Right ventricle myocardium inferior (tissue), 1 donor: ENCODE data around the gene PLEKHG7. TPM values are rescaled to one million over a fixed set of nuclear protein-coding genes. Genes with fewer than 3 reads are reported as not detected.
"Not testable (repeated sequence)": the region's sequence is repeated elsewhere in the genome, so short reads cannot be mapped to it uniquely, and the experiment has no call there.

Experiments
- ATAC-seq: fragments of 200-7000 bp; cut with Tn5 transposase; one replicate; pipeline ENCODE4 v1.9.1; 2020; ENCODE audit warnings: mild to moderate bottlenecking, moderate library complexity
- DNase-seq: peaks from one replicate; pipeline ENCODE4 v3.0.0; 2021; ENCODE audit errors: missing footprints
- intact Hi-C: fragments of 100-400 bp; cut with DNase I; formaldehyde crosslinking; loops from one replicate; pipeline ENCODE4 v1.11.0; 2022
- long read RNA-seq: library from polyadenylated mRNA; unstranded; transcript quantifications from one replicate; pipeline ENCODE4 v2.0.0, GENCODE V29; 2021
- total RNA-seq: library from RNA; stranded (reverse); fragmentation: NEBNext Ultra II Directional; extraction: Animal tissue kit (Norgen Biotek cat#: 25700); gene quantifications from one replicate; pipeline ENCODE4 v1.2.1, GENCODE V29; 2021
- donor health status: DM: no; HTN: yes; CAD: no; lungs with severe emphysema.

Gene PLEKHG7
- total RNA-seq = not detected
- long read RNA-seq = 0 reads

DNA sequence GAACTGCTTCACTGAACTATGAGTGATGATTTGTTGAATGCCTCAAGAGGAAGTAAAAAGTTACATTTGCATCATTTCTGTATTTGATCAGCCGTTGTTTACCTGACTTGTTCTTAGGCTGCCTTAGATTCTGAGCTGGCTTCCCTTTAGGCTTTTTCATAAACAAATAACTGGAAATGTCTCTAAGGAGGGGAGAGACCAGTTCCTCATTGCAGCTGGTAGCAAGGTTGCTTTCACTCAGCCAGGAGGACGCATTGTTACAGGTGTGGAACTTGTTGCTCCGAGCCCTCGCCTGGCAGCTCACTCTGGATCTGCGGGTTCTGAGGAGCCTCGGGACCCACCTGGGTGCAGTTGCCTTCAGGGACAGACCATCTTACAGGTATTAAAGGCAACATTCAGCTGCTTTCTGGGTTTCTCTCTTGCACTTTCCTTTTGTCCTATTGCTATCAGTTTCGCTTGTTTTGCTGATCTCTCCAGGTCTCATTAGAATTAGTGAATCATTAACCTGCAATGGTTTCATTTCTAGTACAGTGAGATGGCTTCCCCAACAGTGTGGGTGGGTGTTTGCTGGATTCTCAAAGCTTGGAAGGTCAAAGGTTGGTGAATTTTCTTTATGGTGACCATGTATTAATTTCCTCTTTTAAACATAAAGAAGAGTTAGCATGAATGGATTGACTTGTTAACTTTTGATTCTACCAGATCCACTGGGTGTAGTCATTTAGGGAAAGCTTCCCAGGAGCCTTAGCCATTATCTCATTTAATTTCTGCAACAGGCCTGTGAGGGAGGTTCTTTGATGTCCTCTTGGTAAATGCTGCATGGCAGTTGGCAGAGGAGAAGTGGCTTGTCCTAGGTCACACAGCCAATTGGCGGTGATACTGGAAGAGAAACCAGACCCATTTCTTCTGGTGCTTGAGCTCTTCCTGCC lies at the start of gene PLEKHG7:
Gene PLEKHG7 (plus strand): TSS at position 236 of the 926 bp plus-strand sequence. CDS start 3,643 bp downstream, outside the sequence.
- DNase-seq = no peak
- intact Hi-C loops = no loop called here
- no peak for ATAC-seq

- not testable (repeated sequence) for ATAC-seq, DNase-seq
- intact Hi-C loops = loop anchor here (5.0 kb wide), 1 partner anchor 1292 kb away; no protein-coding TSS in a partner anchor
Measured at GRCh38 chr12:92654256-92654655, 48.5 kb upstream of the PLEKHG7 start.

- ATAC-seq (peak; percentile 67), DNase-seq (no peak)
- intact Hi-C loops = loop anchor here (5.0 kb wide), 1 partner anchor 1293 kb away; no protein-coding TSS in a partner anchor
Measured at GRCh38 chr12:92654929-92655328, 47.9 kb upstream of the PLEKHG7 start.

DNA sequence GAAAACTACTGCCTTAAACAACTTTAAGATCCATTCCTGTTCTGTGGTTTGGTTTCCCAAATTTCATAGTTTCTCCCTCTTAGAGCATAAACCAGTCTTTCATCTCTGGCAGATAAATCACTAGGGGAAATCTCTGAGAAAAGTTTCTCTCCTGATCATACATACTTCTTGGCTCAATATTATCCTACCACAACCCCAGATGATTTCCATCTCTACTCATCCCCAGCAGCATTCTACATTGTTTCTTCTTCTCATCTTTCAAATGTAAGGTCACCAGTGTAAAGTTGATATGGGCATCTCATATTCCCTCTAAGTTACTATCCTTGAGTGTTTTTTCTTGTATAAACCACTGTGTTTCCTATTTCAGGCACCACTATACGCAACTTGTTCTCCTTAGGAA lies 45.9 kb upstream of the PLEKHG7 start:
- ATAC-seq (no peak), DNase-seq (no peak)
- intact Hi-C loops = no loop called here

GRCh38 chr12:92657770-92658169 lies 45.0 kb upstream of the PLEKHG7 start:
- ATAC-seq = no peak
- intact Hi-C loops = no loop called here
- DNase-seq = no peak

DNA sequence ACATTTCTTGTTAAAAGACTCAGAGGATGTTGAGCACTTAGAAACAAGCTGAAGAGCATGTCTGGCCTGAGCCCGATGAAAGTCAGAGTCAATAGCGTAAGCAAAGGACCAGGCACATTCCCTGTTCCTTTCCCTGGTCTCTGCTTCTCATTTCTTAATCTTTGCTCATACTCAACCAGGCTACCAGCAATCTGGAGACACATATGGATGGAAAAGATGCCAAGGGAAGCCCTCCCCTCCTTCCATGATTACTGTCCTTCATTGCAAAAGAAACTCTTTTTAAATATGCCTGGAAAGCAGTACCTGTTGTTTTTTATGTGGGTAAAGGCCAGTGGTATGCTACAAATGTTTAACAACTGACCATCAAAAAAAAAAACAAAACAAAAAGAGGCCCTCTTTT lies 44.2 kb upstream of the PLEKHG7 start:
- ATAC-seq (no peak), DNase-seq (no peak)
- intact Hi-C loops = no loop called here

- ATAC-seq (no peak), DNase-seq (no peak)
- intact Hi-C loops = no loop called here
Measured at GRCh38 chr12:92661269-92661668, 41.5 kb upstream of the PLEKHG7 start.

DNA sequence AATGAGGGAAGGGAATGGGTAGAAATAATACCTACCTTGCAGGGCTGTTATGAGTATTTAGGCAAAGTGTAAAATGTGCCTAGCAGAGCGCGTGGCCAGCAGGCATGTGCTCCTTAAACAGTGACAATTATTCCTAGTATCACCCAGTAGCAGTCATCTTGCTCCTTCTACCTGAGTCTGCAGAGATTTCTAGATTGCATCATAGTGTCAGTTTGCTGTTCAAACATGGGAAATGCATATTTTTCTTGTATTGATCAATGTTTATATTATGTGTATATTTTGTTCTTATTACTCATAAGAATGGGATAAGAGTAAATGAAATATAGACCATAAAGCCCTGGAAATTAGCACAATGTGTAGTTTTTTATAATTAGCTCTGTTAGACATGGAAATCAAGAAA lies 37.3 kb upstream of the PLEKHG7 start:
- DNase-seq (no peak), ATAC-seq (no peak)
- intact Hi-C loops = no loop called here

- ATAC-seq (no peak), DNase-seq (no peak)
- intact Hi-C loops = no loop called here
Measured at GRCh38 chr12:92668739-92669138, 34.0 kb upstream of the PLEKHG7 start.

GRCh38 chr12:92671524-92671923 lies 31.3 kb upstream of the PLEKHG7 start:
- ATAC-seq, intact Hi-C loops, DNase-seq: not testable (repeated sequence)

- no peak for ATAC-seq
- DNase-seq = no peak
- intact Hi-C loops = no loop called here
Measured at GRCh38 chr12:92673756-92674155, 29.0 kb upstream of the PLEKHG7 start.

DNA sequence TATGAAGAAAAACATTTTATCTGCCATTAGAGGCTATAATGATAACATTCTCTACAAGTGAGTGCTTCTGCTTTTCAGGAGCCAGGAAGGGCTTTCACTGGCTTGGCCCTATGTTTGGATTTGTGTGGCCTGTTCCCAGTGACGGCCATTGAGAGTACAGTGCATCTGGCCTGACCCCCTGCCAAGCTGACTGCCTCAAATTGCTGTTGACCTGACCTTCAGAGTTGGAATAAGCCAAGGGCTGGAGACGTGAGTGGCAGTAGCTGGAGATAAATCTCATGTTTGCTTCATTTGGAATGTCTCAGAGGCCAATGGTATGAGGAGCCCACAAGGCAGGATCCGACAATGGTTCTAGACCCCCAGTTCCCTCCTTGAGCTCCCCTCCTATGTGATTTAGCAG lies 28.3 kb upstream of the PLEKHG7 start:
- peak; percentile 42 for ATAC-seq
- DNase-seq = no peak
- intact Hi-C loops = no loop called here

GRCh38 chr12:92675092-92675865 lies 27.5 kb upstream of the PLEKHG7 start:
- DNase-seq = no peak
- ATAC-seq = no peak
- intact Hi-C loops = no loop called here

GRCh38 chr12:92676710-92677109 lies 26.1 kb upstream of the PLEKHG7 start:
- DNase-seq (no peak), ATAC-seq (no peak)
- intact Hi-C loops = no loop called here

- ATAC-seq (no peak), DNase-seq (no peak)
- intact Hi-C loops = no loop called here
Measured at GRCh38 chr12:92690601-92691000, 12.2 kb upstream of the PLEKHG7 start.

GRCh38 chr12:92695056-92695455 lies 7.7 kb upstream of the PLEKHG7 start:
- intact Hi-C loops = no loop called here
- DNase-seq (no peak), ATAC-seq (no peak)

GRCh38 chr12:92695577-92695976 lies 7.2 kb upstream of the PLEKHG7 start:
- ATAC-seq = no peak
- intact Hi-C loops = no loop called here
- DNase-seq = no peak

DNA sequence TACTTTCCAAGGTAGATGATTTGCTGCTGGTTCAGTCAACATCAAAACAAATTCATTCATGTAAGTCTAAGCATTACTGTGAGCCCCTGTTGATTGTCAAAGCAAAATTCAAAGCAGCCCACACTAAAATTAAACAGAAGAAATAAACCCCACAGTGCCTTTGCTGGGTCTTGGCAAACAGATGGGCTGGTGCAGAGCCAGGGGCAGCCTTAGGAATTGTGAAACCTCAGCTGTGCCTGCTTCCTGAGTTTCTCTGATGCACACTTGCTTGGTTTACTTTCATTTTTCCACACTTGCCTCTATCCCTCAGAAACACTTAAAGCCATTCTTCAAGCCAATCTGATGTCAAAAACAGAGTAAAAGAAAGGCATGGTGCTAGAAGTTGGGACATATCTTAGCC lies 6.6 kb upstream of the PLEKHG7 start:
- peak; percentile 59 for ATAC-seq
- no peak for DNase-seq
- intact Hi-C loops = no loop called here

GRCh38 chr12:92698474-92698873 lies 4.3 kb upstream of the PLEKHG7 start:
- ATAC-seq (no peak), DNase-seq (no peak)
- intact Hi-C loops = no loop called here

DNA sequence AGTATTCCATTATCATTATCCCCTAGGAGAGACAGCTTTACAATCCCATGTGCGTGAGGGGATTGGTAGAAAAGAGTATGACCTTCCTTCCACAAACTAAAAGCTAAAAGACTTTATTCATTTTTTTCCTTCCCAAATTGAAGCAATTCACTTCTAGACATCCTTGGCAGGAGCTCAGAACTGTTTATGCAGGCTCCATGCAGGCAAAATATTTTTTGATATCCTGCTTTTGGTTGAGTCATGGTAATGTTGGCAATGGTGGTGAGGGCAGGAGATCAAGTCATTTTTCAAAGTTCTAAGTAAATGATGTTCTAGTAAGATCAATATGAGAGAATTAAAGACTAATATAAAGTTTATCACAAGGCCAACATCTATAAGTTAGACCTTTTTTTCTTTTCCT lies 1.3 kb upstream of the PLEKHG7 start:
- DNase-seq (no peak), ATAC-seq (no peak)
- intact Hi-C loops = no loop called here
